ENCODE measurements around the gene OR51B4. TPM values are rescaled to one million over a fixed set of nuclear protein-coding genes. Genes with fewer than 3 reads are reported as not detected.

Gene OR51B4
- total RNA-seq, 1 donor: not detected

DNA sequence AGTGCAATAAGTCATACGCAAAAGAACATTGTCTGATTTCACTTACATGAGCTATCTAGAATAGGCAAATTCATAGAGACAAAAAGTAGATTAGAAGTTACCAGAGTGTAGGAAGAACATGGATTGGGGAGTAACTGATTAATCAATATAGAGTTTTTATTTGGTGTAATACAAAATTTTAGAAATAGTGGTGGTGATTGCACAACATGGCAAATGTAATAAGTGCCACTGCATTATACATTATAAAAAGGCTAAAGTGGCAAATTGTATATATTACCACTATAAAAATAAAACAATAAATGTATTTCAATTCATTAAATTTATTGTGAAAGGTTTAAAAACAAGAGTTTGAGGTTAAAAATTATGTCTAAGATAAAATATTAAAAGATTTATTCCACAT, 8.7 kb upstream of the OR51B4 start:
- DNase-seq (ENCODE audit: insufficient read length, low spot score, missing footprints): no peak
- Histone ChIP-seq H3K4me1 (ENCODE audit: insufficient read depth, low read length) (no peaks in the 10 kb centered on the region), H3K27me3 (ENCODE audit: insufficient read depth, low read length) (no peaks in the 10 kb centered on the region), H3K9me3 (ENCODE audit: low read depth, low read length) (no peaks in the 10 kb centered on the region), H3K27ac (ENCODE audit: low read depth, low read length) (no peak overlapping the region), H4K20me1 (ENCODE audit: insufficient read depth, low read length) (no peaks in the 10 kb centered on the region), H2AFZ (ENCODE audit: low read length) (no peak overlapping the region), H3K36me3 (ENCODE audit: insufficient read depth, low read length) (no peaks in the 10 kb centered on the region), H3K4me3 (ENCODE audit: insufficient read depth, low read length) (no peak overlapping the region), H3K4me2 (ENCODE audit: insufficient read depth, low read length) (no peak overlapping the region), H3K79me2 (ENCODE audit: insufficient read depth, low read length) (no peaks in the 10 kb centered on the region)
- TF ChIP-seq, protein P1, sequence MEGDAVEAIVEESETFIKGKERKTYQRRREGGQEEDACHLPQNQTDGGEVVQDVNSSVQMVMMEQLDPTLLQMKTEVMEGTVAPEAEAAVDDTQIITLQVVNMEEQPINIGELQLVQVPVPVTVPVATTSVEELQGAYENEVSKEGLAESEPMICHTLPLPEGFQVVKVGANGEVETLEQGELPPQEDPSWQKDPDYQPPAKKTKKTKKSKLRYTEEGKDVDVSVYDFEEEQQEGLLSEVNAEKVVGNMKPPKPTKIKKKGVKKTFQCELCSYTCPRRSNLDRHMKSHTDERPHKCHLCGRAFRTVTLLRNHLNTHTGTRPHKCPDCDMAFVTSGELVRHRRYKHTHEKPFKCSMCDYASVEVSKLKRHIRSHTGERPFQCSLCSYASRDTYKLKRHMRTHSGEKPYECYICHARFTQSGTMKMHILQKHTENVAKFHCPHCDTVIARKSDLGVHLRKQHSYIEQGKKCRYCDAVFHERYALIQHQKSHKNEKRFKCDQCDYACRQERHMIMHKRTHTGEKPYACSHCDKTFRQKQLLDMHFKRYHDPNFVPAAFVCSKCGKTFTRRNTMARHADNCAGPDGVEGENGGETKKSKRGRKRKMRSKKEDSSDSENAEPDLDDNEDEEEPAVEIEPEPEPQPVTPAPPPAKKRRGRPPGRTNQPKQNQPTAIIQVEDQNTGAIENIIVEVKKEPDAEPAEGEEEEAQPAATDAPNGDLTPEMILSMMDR (IDR thresholded peaks at IDR 0.05; ENCODE audit: extremely low read depth, low read depth, low read length): no peak

DNA sequence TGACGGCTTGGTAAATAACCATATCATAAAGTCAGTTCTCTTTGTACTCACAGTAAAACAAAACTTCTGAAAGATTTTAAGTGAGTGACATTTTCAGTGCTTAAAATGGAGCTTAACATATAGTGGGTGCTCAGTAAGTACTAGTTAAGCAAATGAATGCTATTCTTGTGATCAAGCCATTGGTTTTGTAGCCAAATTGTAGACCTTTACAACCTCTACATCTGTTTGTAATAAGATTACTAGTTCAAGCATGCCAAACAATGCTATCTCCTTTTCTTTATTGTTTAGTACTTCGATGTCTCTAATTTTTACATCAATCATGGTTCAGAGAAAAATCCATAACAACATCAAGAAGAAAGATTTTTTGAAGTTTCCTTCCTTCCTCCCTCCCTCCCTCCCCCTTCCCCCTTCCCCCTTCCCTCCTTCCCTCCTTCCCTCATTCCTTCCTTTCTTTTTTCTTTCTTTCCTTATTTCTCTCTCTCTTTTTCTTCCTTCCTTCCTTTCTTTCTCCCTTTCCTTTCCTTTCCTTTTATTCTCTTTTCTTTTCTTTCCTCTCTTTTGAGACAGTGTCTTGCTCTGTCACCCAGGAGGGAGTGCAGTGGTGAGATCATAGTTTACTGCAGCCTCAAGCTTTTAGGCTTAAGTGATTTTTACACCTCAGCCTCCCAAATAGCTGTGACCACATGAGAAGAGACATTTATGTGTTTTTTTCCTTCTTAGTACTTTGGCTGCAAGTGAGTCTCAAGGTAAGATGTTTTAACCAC, 5.7 kb upstream of the OR51B4 start:
- no peak for DNase-seq (ENCODE audit: insufficient read length, low spot score, missing footprints)
- H3K79me2 ChIP-seq (ENCODE audit: insufficient read depth, low read length): no peaks in the 10 kb centered on the region
- no peaks in the 10 kb centered on the region for H3K36me3 ChIP-seq (ENCODE audit: insufficient read depth, low read length)
- H3K27ac ChIP-seq (ENCODE audit: low read depth, low read length): no peak overlapping the region
- no peaks in the 10 kb centered on the region for H3K9me3 ChIP-seq (ENCODE audit: low read depth, low read length)
- H3K27me3 ChIP-seq (ENCODE audit: insufficient read depth, low read length): no peaks in the 10 kb centered on the region
- H2AFZ ChIP-seq (ENCODE audit: low read length): no peak overlapping the region
- H3K4me1 ChIP-seq (ENCODE audit: insufficient read depth, low read length): peaks cover 10% of the 10 kb centered on the region
- H3K4me2 ChIP-seq (ENCODE audit: insufficient read depth, low read length): no peak overlapping the region
- TF ChIP-seq, protein P1 (IDR thresholded peaks at IDR 0.05; ENCODE audit: extremely low read depth, low read depth, low read length): no peak
- H3K4me3 ChIP-seq (ENCODE audit: insufficient read depth, low read length): no peak overlapping the region
- H4K20me1 ChIP-seq (ENCODE audit: insufficient read depth, low read length): no peaks in the 10 kb centered on the region

DNA sequence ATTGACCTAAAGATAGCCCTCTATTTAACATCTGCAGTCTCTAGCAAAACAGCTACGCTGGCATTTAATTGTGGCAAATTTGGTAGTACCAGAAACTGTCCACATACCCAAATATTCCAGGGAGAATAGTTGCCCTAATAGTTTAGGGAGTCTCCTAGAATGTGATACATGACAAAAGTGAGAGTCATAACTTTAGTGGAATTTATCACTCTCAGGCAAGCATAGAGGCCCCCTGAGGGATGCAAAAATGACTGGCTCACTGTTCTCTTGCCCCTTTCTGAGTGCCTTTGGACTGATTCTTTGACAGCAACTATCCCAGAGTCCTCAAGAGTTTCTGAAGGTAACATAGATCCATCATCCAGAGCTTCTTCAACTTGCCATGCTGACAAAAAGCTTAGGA, 2.3 kb upstream of the OR51B4 start:
- Histone ChIP-seq H3K27ac (ENCODE audit: low read depth, low read length) (no peak overlapping the region), H3K27me3 (ENCODE audit: insufficient read depth, low read length) (no peaks in the 10 kb centered on the region), H3K4me3 (ENCODE audit: insufficient read depth, low read length) (no peak overlapping the region), H2AFZ (ENCODE audit: low read length) (peak overlapping the region; percentile 53), H3K4me2 (ENCODE audit: insufficient read depth, low read length) (no peak overlapping the region), H3K4me1 (ENCODE audit: insufficient read depth, low read length) (peaks cover 15% of the 10 kb centered on the region), H3K36me3 (ENCODE audit: insufficient read depth, low read length) (no peaks in the 10 kb centered on the region), H4K20me1 (ENCODE audit: insufficient read depth, low read length) (no peaks in the 10 kb centered on the region), H3K9me3 (ENCODE audit: low read depth, low read length) (no peaks in the 10 kb centered on the region), H3K79me2 (ENCODE audit: insufficient read depth, low read length) (no peaks in the 10 kb centered on the region)
- peak; percentile 84 for DNase-seq (ENCODE audit: insufficient read length, low spot score, missing footprints)
- TF ChIP-seq, protein P1 (IDR thresholded peaks at IDR 0.05; ENCODE audit: extremely low read depth, low read depth, low read length): no peak

DNA sequence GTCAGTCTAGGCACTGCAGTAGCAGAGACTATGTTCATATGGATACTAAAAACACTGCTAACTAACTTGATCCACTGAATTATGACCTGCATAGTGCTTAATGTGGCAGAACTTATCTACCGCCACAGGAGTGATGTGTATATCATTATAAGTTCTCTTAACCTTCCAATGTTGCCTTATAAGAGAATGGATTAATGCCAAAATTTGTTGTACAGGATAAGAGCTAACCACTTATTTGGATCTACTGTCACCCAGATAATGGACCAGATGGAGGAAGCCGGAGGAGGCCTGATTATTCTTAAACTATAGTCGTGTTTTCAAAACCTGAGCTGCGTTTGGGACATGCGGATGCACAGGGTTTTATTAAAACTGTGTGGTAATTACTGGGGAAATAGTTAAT, 1.9 kb upstream of the OR51B4 start:
- Histone ChIP-seq H3K4me2 (ENCODE audit: insufficient read depth, low read length) (no peak overlapping the region), H4K20me1 (ENCODE audit: insufficient read depth, low read length) (no peaks in the 10 kb centered on the region), H3K4me3 (ENCODE audit: insufficient read depth, low read length) (no peak overlapping the region), H2AFZ (ENCODE audit: low read length) (no peak overlapping the region), H3K36me3 (ENCODE audit: insufficient read depth, low read length) (no peaks in the 10 kb centered on the region), H3K9me3 (ENCODE audit: low read depth, low read length) (no peaks in the 10 kb centered on the region), H3K4me1 (ENCODE audit: insufficient read depth, low read length) (peaks cover 15% of the 10 kb centered on the region), H3K27ac (ENCODE audit: low read depth, low read length) (no peak overlapping the region), H3K79me2 (ENCODE audit: insufficient read depth, low read length) (no peaks in the 10 kb centered on the region), H3K27me3 (ENCODE audit: insufficient read depth, low read length) (no peaks in the 10 kb centered on the region)
- DNase-seq (ENCODE audit: insufficient read length, low spot score, missing footprints): no peak
- TF ChIP-seq, protein P1 (IDR thresholded peaks at IDR 0.05; ENCODE audit: extremely low read depth, low read depth, low read length): no peak

Measured in osteoblast (primary cell).